H9 (cell line): ENCODE data around the gene NEDD4L. TPM values are rescaled to one million over a fixed set of nuclear protein-coding genes. Genes with fewer than 3 reads are reported as not detected.

Experiments used
- DNase-seq: peaks from one replicate; pipeline ENCODE4 v3.0.0-alpha.2; 2017
- H2AFZ ChIP-seq: one replicate; pipeline ENCODE4 v1.6.1; 2013; ENCODE audit warnings: mild to moderate bottlenecking, low read length, control low read depth, moderate library complexity
- H2AK5ac ChIP-seq: 2 replicates; pipeline ENCODE4 v1.6.1; 2013; ENCODE audit warnings: low read length, control low read depth, mixed read lengths; ENCODE audit not compliant: insufficient read length
- H2BK120ac ChIP-seq: one replicate; pipeline ENCODE4 v1.6.1; 2013; ENCODE audit warnings: low read depth, mild to moderate bottlenecking, low read length, control low read depth, inconsistent platforms; ENCODE audit not compliant: poor library complexity, severe bottlenecking
- H2BK12ac ChIP-seq: 2 replicates; pipeline ENCODE4 v1.6.1; 2013; ENCODE audit warnings: low read length, control low read depth, mixed read lengths, low read depth; ENCODE audit not compliant: insufficient read length
- H2BK15ac ChIP-seq: 2 replicates; pipeline ENCODE4 v1.6.1; 2013; ENCODE audit warnings: low read depth, low read length, control low read depth
- H2BK20ac ChIP-seq: one replicate; pipeline ENCODE4 v1.6.1; 2013; ENCODE audit warnings: low read depth, mild to moderate bottlenecking, low read length, control low read depth, inconsistent platforms; ENCODE audit not compliant: poor library complexity, severe bottlenecking
- H2BK5ac ChIP-seq: 2 replicates; pipeline ENCODE4 v1.6.1; 2013; ENCODE audit warnings: low read length, control low read depth, mixed read lengths; ENCODE audit not compliant: insufficient read length
- H3K14ac ChIP-seq: 2 replicates; pipeline ENCODE4 v1.6.1; 2013; ENCODE audit warnings: low read length, control low read depth; ENCODE audit not compliant: insufficient read depth
- H3K18ac ChIP-seq: 2 replicates; pipeline ENCODE4 v1.6.1; 2013; ENCODE audit warnings: low read depth, mild to moderate bottlenecking, mixed read lengths, low read length, control low read depth; ENCODE audit not compliant: insufficient read length
- H3K23ac ChIP-seq: 2 replicates; pipeline ENCODE4 v1.6.1; 2013; ENCODE audit warnings: low read length, control low read depth, mixed read lengths, low read depth; ENCODE audit not compliant: insufficient read length
- H3K23me2 ChIP-seq: 2 replicates; pipeline ENCODE4 v1.6.1; 2013; ENCODE audit warnings: low read depth, mild to moderate bottlenecking, mixed read lengths, low read length, control low read depth; ENCODE audit not compliant: insufficient read length, poor library complexity, severe bottlenecking
- H3K27ac ChIP-seq: 2 replicates; pipeline ENCODE4 v1.5.1; 2013; ENCODE audit warnings: low read length, control low read depth, mixed read lengths, low read depth; ENCODE audit not compliant: insufficient read length
- H3K27me3 ChIP-seq: 2 replicates; pipeline ENCODE4 v1.6.1; 2013; ENCODE audit warnings: low read length, control low read depth, inconsistent platforms; ENCODE audit not compliant: insufficient read depth
- H3K4ac ChIP-seq: 2 replicates; pipeline ENCODE4 v1.6.1; 2013; ENCODE audit warnings: low read depth, mild to moderate bottlenecking, control low read depth, inconsistent platforms, low read length, moderate library complexity
- H3K4me1 ChIP-seq: 2 replicates; pipeline ENCODE4 v1.6.1; 2013; ENCODE audit warnings: low read length, control low read depth, inconsistent platforms; ENCODE audit not compliant: insufficient read depth
- H3K4me2 ChIP-seq: 2 replicates; pipeline ENCODE4 v1.6.1; 2013; ENCODE audit warnings: low read length, control low read depth, mixed read lengths; ENCODE audit not compliant: insufficient read length, insufficient read depth
- H3K56ac ChIP-seq: 2 replicates; pipeline ENCODE4 v1.6.1; 2013; ENCODE audit warnings: low read depth, mild to moderate bottlenecking, mixed read lengths, low read length, control low read depth; ENCODE audit not compliant: insufficient read length
- H3K79me1 ChIP-seq: 2 replicates; pipeline ENCODE4 v1.6.1; 2013; ENCODE audit warnings: low read depth, mild to moderate bottlenecking, moderate library complexity, low read length, control low read depth, inconsistent platforms; ENCODE audit not compliant: insufficient read depth, poor library complexity, severe bottlenecking
- H3K79me2 ChIP-seq: 2 replicates; pipeline ENCODE4 v1.6.1; 2013; ENCODE audit warnings: low read length, control low read depth, inconsistent platforms; ENCODE audit not compliant: insufficient read depth
- H3K9ac ChIP-seq: 2 replicates; pipeline ENCODE4 v1.6.1; 2013; ENCODE audit warnings: low read length, control low read depth, mixed read lengths; ENCODE audit not compliant: insufficient read length; ENCODE audit errors: extremely low read depth
- H3K9me3 ChIP-seq: one replicate; pipeline ENCODE4 v1.6.1; 2013; ENCODE audit warnings: low read depth, low read length, inconsistent platforms; ENCODE audit not compliant: control insufficient read depth
- H3T11ph ChIP-seq: one replicate; pipeline ENCODE4 v1.6.1; 2013; ENCODE audit warnings: mild to moderate bottlenecking, low read length, control low read depth, inconsistent platforms
- H4K20me1 ChIP-seq: one replicate; pipeline ENCODE4 v1.6.1; 2013; ENCODE audit not compliant: control insufficient read depth, insufficient read length, insufficient read depth
- H4K5ac ChIP-seq: 2 replicates; pipeline ENCODE4 v1.6.1; 2013; ENCODE audit warnings: low read depth, mild to moderate bottlenecking, mixed read lengths, low read length, control low read depth; ENCODE audit not compliant: insufficient read length
- H4K8ac ChIP-seq: replicated peaks from 2 replicates; pipeline ENCODE4 v1.6.1; 2013; ENCODE audit warnings: low read length, control low read depth, mixed read lengths, low read depth; ENCODE audit not compliant: insufficient read length
- H4K91ac ChIP-seq: 2 replicates; pipeline ENCODE4 v1.6.1; 2013; ENCODE audit warnings: low read depth, mild to moderate bottlenecking, moderate library complexity, mixed read lengths, low read length, control low read depth; ENCODE audit not compliant: insufficient read length
- H3K27ac Mint-ChIP-seq, 3 experiments: 2 replicates in 2 of 3; 3 replicates in 1 of 3; pipeline ENCODE4 v1.8.0; 2020 to 2021; ENCODE audit warnings: mixed read lengths in 3 of 3, mild to moderate bottlenecking in 1 of 3, moderate library complexity in 1 of 3
- H3K27me3 Mint-ChIP-seq: 2 replicates; pipeline ENCODE4 v1.8.0; 2021; ENCODE audit warnings: low read depth, mild to moderate bottlenecking, moderate library complexity, mixed read lengths
- H3K36me3 Mint-ChIP-seq, 3 experiments: 2 replicates in 2 of 3; 3 replicates in 1 of 3; pipeline ENCODE4 v1.8.0; 2020 to 2021; ENCODE audit warnings: low read depth in 3 of 3, mixed read lengths in 3 of 3; ENCODE audit not compliant: insufficient read depth in 1 of 3
- H3K4me1 Mint-ChIP-seq, 2 experiments: 2 replicates each; pipeline ENCODE4 v1.8.0; 2020; ENCODE audit warnings: mixed read lengths in 2 of 2
- H3K4me3 Mint-ChIP-seq, 2 experiments: 2 replicates in 1 of 2; 3 replicates in 1 of 2; pipeline ENCODE4 v1.8.0; 2020 to 2021; ENCODE audit warnings: mild to moderate bottlenecking in 2 of 2, mixed read lengths in 2 of 2, moderate library complexity in 1 of 2
- H3K9me3 Mint-ChIP-seq, 2 experiments: 2 replicates in 1 of 2; 3 replicates in 1 of 2; pipeline ENCODE4 v1.8.0; 2020; ENCODE audit warnings: mild to moderate bottlenecking in 2 of 2, mixed read lengths in 2 of 2, moderate library complexity in 1 of 2
- WGBS: extraction: QIAGEN DNeasy Blood & Tissue Kit; methylation state at CpG from one replicate; pipeline ENCODE4 v1.1.7; 2013; ENCODE audit warnings: missing lambda C conversion rate, low lambda C conversion rate, mixed read lengths; ENCODE audit not compliant: insufficient read length; ENCODE audit errors: extremely low coverage; 5-methylcytosine and 5-hydroxymethylcytosine counted together
- total RNA-seq: library from RNA; stranded (reverse); gene quantifications from 2 replicates; pipeline ENCODE4 v1.2.1, GENCODE V29; 2021
- TF ChIP-seq, protein P1 (sequence below): fragments of 200-600 bp; sonication (generic); conservative IDR thresholded peaks from 3 replicates; pipeline ENCODE4 v1.8.0; 2021; ENCODE audit warnings: antibody characterized with exemption, mild to moderate bottlenecking

NEDD4L gene
- total RNA-seq, 1 experiment from 2014 or later = 76.3 TPM

DNA sequence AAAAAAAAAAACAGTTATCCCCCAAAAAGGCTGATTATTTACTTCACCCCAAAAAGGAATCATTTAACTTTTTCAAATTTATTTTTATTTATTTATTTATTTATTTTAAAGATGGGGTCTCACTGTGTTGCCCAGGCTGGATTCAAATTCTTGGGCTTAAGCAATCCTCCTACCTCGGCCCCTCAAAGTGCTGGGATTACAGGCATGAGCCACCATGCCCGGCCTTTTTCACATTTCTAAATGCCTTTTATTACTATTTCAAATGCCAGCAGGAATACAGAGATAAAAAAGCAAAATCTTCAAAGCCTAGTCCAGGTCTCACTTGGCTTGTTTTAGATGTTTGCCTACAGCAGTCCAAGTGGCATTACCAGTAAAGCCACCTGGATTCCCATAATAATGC, 345.7 kb downstream of the NEDD4L start:
- H3K79me2 ChIP-seq = no peaks in the 10 kb centered on the region
- H2AFZ ChIP-seq = no peak overlapping the region
- no peak overlapping the region for H3K4ac ChIP-seq
- Mint-ChIP-seq H3K4me3 (no peak overlapping the region), H3K36me3 (peaks cover 16 to 81% (median 75%) of the 10 kb centered on the region in 3 experiments; a peak in 6 of 7 replicates), H3K27ac (no peak overlapping the region; a peak in 1 of 7 replicates), H3K27me3 (peaks cover 2% of the 10 kb centered on the region; the same call in 1 of the 2 replicates), H3K9me3 (no peaks in the 10 kb centered on the region), H3K4me1 (peaks cover 16 to 19% of the 10 kb centered on the region in 2 experiments)
- H3K4me2 ChIP-seq = no peak overlapping the region
- no peak overlapping the region for H2BK5ac ChIP-seq
- H3K9me3 ChIP-seq = no peaks in the 10 kb centered on the region
- no peak overlapping the region for H2AK5ac ChIP-seq
- no peaks in the 10 kb centered on the region for H4K20me1 ChIP-seq
- no peaks in the 10 kb centered on the region for H3K27me3 ChIP-seq
- H3K4me1 ChIP-seq = no peaks in the 10 kb centered on the region; the same call in 1 of the 2 replicates
- no peak overlapping the region for H3K56ac ChIP-seq
- H3K18ac ChIP-seq = no peak overlapping the region
- no peak overlapping the region for H4K91ac ChIP-seq
- H4K8ac ChIP-seq = no peak overlapping the region
- no peak overlapping the region for H2BK12ac ChIP-seq
- no peak overlapping the region for H3K27ac ChIP-seq
- H3K9ac ChIP-seq = no peak overlapping the region
- no peaks in the 10 kb centered on the region for H3K23me2 ChIP-seq
- WGBS = no CpG with 5 or more reads among the region's 2 CpGs
- no peak overlapping the region for H3K23ac ChIP-seq
- H2BK15ac ChIP-seq = no peak overlapping the region
- no peak overlapping the region for H3K14ac ChIP-seq
- no peaks in the 10 kb centered on the region for H3K79me1 ChIP-seq
- TF ChIP-seq, protein P1, sequence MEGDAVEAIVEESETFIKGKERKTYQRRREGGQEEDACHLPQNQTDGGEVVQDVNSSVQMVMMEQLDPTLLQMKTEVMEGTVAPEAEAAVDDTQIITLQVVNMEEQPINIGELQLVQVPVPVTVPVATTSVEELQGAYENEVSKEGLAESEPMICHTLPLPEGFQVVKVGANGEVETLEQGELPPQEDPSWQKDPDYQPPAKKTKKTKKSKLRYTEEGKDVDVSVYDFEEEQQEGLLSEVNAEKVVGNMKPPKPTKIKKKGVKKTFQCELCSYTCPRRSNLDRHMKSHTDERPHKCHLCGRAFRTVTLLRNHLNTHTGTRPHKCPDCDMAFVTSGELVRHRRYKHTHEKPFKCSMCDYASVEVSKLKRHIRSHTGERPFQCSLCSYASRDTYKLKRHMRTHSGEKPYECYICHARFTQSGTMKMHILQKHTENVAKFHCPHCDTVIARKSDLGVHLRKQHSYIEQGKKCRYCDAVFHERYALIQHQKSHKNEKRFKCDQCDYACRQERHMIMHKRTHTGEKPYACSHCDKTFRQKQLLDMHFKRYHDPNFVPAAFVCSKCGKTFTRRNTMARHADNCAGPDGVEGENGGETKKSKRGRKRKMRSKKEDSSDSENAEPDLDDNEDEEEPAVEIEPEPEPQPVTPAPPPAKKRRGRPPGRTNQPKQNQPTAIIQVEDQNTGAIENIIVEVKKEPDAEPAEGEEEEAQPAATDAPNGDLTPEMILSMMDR = no peak
- H4K5ac ChIP-seq = no peak overlapping the region
- no peak overlapping the region for H3T11ph ChIP-seq
- no peak overlapping the region for H2BK120ac ChIP-seq
- DNase-seq = no peak
- no peak overlapping the region for H2BK20ac ChIP-seq
